ENCODE data around the gene KCNQ5. TPM values are rescaled to one million over a fixed set of nuclear protein-coding genes. Genes with fewer than 3 reads are reported as not detected.

Gene KCNQ5
- total and polyA plus RNA-seq, 2 of the 8 experiments (the other 6 are each of a cell fraction or from before 2014, with no cell fraction given), result 0.83 to 1.2 TPM

- no peak overlapping the region for H3K18ac ChIP-seq (ENCODE audit: extremely low read depth, low read length)
- H3K4ac ChIP-seq (replicated peaks; ENCODE audit: insufficient read length, low read depth, low read length), result no peak overlapping the region
- H2BK12ac ChIP-seq (ENCODE audit: low read depth, low read length), result no peak overlapping the region
- TF ChIP-seq EZH2 (IDR thresholded peaks at IDR 0.05; ENCODE audit: low read depth, low read length, severe bottlenecking) (no peak), KDM5A (IDR thresholded peaks at IDR 0.05; ENCODE audit: low read length) (no peak), TBP (IDR thresholded peaks at IDR 0.05; ENCODE audit: low read depth, low read length) (no peak), E2F6 (IDR thresholded peaks at IDR 0.05) (no peak), CBX5 (IDR thresholded peaks at IDR 0.05; ENCODE audit: low read depth, low read length) (no peak), BACH1 (IDR thresholded peaks at IDR 0.05; ENCODE audit: low read length) (no peak), TAF7 (optimal IDR thresholded peaks at IDR 0.05; ENCODE audit: borderline replicate concordance, low read depth, low read length) (no peak), SP4 (IDR thresholded peaks at IDR 0.05; ENCODE audit: low read length) (no peak), SP1 (IDR thresholded peaks at IDR 0.05; ENCODE audit: low read depth, low read length) (no peak)
- H4K8ac ChIP-seq (ENCODE audit: extremely low read depth, insufficient read depth, low read length), result no peak overlapping the region
- H3K9ac ChIP-seq (replicated peaks in 1 of 4; ENCODE audit: extremely low read depth in 1 of 4, low read depth in 3 of 4, low read length in 3 of 4), result no peak overlapping the region
- H3K4me2 ChIP-seq (ENCODE audit: insufficient read depth in 1 of 2, low read depth in 2 of 2, low read length in 2 of 2), result no peak overlapping the region
- 100% methylated on average over 1 of the region's 1 CpG; no CpG with 5 or more reads in 1 of the 2 experiments for WGBS, 2 experiments (ENCODE audit: extremely low coverage in 1 of 2, insufficient coverage in 1 of 2, insufficient read length in 1 of 2, insufficient replicate concordance in 2 of 2, low coverage in 1 of 2, low lambda C conversion rate in 2 of 2, missing lambda C conversion rate in 1 of 2)
- H3K79me2 ChIP-seq (ENCODE audit: control insufficient read depth in 1 of 2, insufficient read depth in 2 of 2, low read length in 2 of 2), result no peaks in the 10 kb centered on the region
- H3K4me3 ChIP-seq (ENCODE audit: extremely low read depth in 1 of 4, insufficient read depth in 2 of 4, low read depth in 3 of 4, low read length in 4 of 4), result no peak overlapping the region
- no peak for DNase-seq (ENCODE audit: low read depth in 1 of 2, low spot score in 2 of 2)
- H3K27ac ChIP-seq (ENCODE audit: low read depth, low read length), result no peak overlapping the region
- H2AK5ac ChIP-seq (ENCODE audit: low read depth, low read length), result no peak overlapping the region
- no peak overlapping the region for H4K91ac ChIP-seq (replicated peaks; ENCODE audit: insufficient read length, low read length)
- no peak overlapping the region for H2BK20ac ChIP-seq (ENCODE audit: low read length)
- no peak overlapping the region for H2BK120ac ChIP-seq (replicated peaks; ENCODE audit: low read depth, low read length)
- no peak overlapping the region for H3K23ac ChIP-seq (ENCODE audit: insufficient read length)
- no peak overlapping the region for H3K56ac ChIP-seq (replicated peaks; ENCODE audit: insufficient read length, low read depth, low read length)
- no peak overlapping the region for H4K5ac ChIP-seq (ENCODE audit: insufficient read length, low read depth, low read length)
- H3K4me1 ChIP-seq (replicated peaks in 1 of 4; ENCODE audit: control insufficient read depth in 3 of 4, insufficient read depth in 4 of 4, low read length in 3 of 4), result no peaks in the 10 kb centered on the region
- no peak overlapping the region for H2BK5ac ChIP-seq (ENCODE audit: low read depth, low read length)
- no peak for FAIRE-seq
- H2AFZ ChIP-seq (ENCODE audit: low read length), result no peak overlapping the region
- H3K9me3 ChIP-seq (ENCODE audit: insufficient read depth in 2 of 2, low read depth in 1 of 2, low read length in 1 of 2), result no peaks in the 10 kb centered on the region
- no peaks in the 10 kb centered on the region for H3K79me1 ChIP-seq (ENCODE audit: low read depth, low read length)
- H2BK15ac ChIP-seq (ENCODE audit: low read length), result no peak overlapping the region
- ChIA-PET POLR2A (ENCODE audit: partially characterized antibody) (no interaction called here), CTCF (ENCODE audit: partially characterized antibody) (interaction anchor here (0.7 kb wide), 1 partner anchor 19 kb away, joined by 3 read pairs; no protein-coding TSS in a partner anchor)
- H3K27me3 ChIP-seq (replicated peaks in 1 of 4; ENCODE audit: control insufficient read depth in 3 of 4, extremely low read depth in 1 of 4, insufficient read depth in 3 of 4, low read length in 3 of 4), result no peaks in the 10 kb centered on the region
- no peaks in the 10 kb centered on the region; the same call in 1 of the 2 replicates for H3K23me2 ChIP-seq (ENCODE audit: low read depth, low read length)
- no peaks in the 10 kb centered on the region for H3K36me3 ChIP-seq (ENCODE audit: control insufficient read depth in 2 of 4, insufficient read depth in 4 of 4, low read length in 3 of 4)
- no peaks in the 10 kb centered on the region for H4K20me1 ChIP-seq (replicated peaks in 1 of 2; ENCODE audit: control insufficient read depth in 1 of 2, insufficient read depth in 2 of 2, low read length in 2 of 2)
- no peak overlapping the region for H3K14ac ChIP-seq (ENCODE audit: insufficient read length)
Measured at GRCh38 chr6:72943699-72944098, 321.8 kb downstream of the KCNQ5 start.

All from H1 (cell line).